Central memory CD8-positive, alpha-beta T cell (primary cell): ENCODE measurements around the gene KCNAB1.

ENCODE experiments used
- ATAC-seq: fragments of 150-1000 bp; cut with Tn5 transposase; replicated peaks from 2 replicates; pipeline ENCODE4 v1.10.0; 2022; ENCODE audit warnings: mild to moderate bottlenecking, moderate FRiP score, moderate number of reproducible peaks; ENCODE audit not compliant: poor library complexity, severe bottlenecking; ENCODE audit errors: extremely low read depth
- DNase-seq, 2 donors: peaks; one replicate each; pipeline ENCODE4 v3.0.0; 2021; ENCODE audit warnings: low spot score in 2 of 2
- H3K27ac Mint-ChIP-seq: one replicate; pipeline ENCODE4 v1.8.0; 2022; ENCODE audit warnings: low read depth, mild to moderate bottlenecking, moderate library complexity, mixed read lengths
- H3K27me3 Mint-ChIP-seq: one replicate; pipeline ENCODE4 v1.8.0; 2022; ENCODE audit warnings: mixed read lengths
- H3K36me3 Mint-ChIP-seq: one replicate; pipeline ENCODE4 v1.8.0; 2022; ENCODE audit warnings: mild to moderate bottlenecking, moderate library complexity, mixed read lengths; ENCODE audit not compliant: insufficient read depth
- H3K4me1 Mint-ChIP-seq: one replicate; pipeline ENCODE4 v1.8.0; 2022; ENCODE audit warnings: mixed read lengths
- H3K4me3 Mint-ChIP-seq: one replicate; pipeline ENCODE4 v1.8.0; 2022; ENCODE audit warnings: mild to moderate bottlenecking, moderate library complexity, mixed read lengths
- H3K9me3 Mint-ChIP-seq: one replicate; pipeline ENCODE4 v1.8.0; 2022; ENCODE audit warnings: mixed read lengths

The KCNAB1 gene

GRCh38 chr3:156432563-156432962, 312.2 kb downstream of the KCNAB1 start:
- ATAC-seq (no peak), DNase-seq (no peak)
- Mint-ChIP-seq H3K36me3 (no peaks in the 10 kb centered on the region), H3K27ac (no peak overlapping the region), H3K4me3 (no peak overlapping the region), H3K27me3 (peaks cover 23% of the 10 kb centered on the region), H3K9me3 (no peaks in the 10 kb centered on the region), H3K4me1 (no peaks in the 10 kb centered on the region)

GRCh38 chr3:156433138-156433537, 312.8 kb downstream of the KCNAB1 start:
- no peaks in the 10 kb centered on the region for H3K4me1 Mint-ChIP-seq
- H3K4me3 Mint-ChIP-seq = no peak overlapping the region
- peaks cover 23% of the 10 kb centered on the region for H3K27me3 Mint-ChIP-seq
- no peaks in the 10 kb centered on the region for H3K9me3 Mint-ChIP-seq
- H3K27ac Mint-ChIP-seq = no peak overlapping the region
- no peak for DNase-seq
- no peaks in the 10 kb centered on the region for H3K36me3 Mint-ChIP-seq
- ATAC-seq = no peak

- ATAC-seq = no peak
- H3K27ac Mint-ChIP-seq = no peak overlapping the region
Observed at GRCh38 chr3:156433910-156434309, 313.5 kb downstream of the KCNAB1 start.

GRCh38 chr3:156434921-156435320, 314.5 kb downstream of the KCNAB1 start:
- ATAC-seq = no peak
- Mint-ChIP-seq H3K36me3 (no peaks in the 10 kb centered on the region), H3K4me1 (no peaks in the 10 kb centered on the region), H3K9me3 (no peaks in the 10 kb centered on the region), H3K4me3 (no peak overlapping the region), H3K27me3 (peaks cover 31% of the 10 kb centered on the region), H3K27ac (no peak overlapping the region)
- DNase-seq = no peak

More at GRCh38 chr3:156433910-156434309, 313.5 kb downstream of the KCNAB1 start:
- H3K27me3 Mint-ChIP-seq = peaks cover 23% of the 10 kb centered on the region
- H3K36me3 Mint-ChIP-seq = no peaks in the 10 kb centered on the region
- no peak overlapping the region for H3K4me3 Mint-ChIP-seq
- H3K4me1 Mint-ChIP-seq = no peaks in the 10 kb centered on the region
- no peaks in the 10 kb centered on the region for H3K9me3 Mint-ChIP-seq
- DNase-seq = no peak

GRCh38 chr3:156443079-156443478, 322.7 kb downstream of the KCNAB1 start:
- no peak overlapping the region for H3K27ac Mint-ChIP-seq
- no peaks in the 10 kb centered on the region for H3K36me3 Mint-ChIP-seq
- H3K4me3 Mint-ChIP-seq = no peak overlapping the region
- peaks cover 20% of the 10 kb centered on the region for H3K27me3 Mint-ChIP-seq
- no peak for ATAC-seq
- DNase-seq = no peak
- no peaks in the 10 kb centered on the region for H3K9me3 Mint-ChIP-seq
- no peaks in the 10 kb centered on the region for H3K4me1 Mint-ChIP-seq

- H3K27ac Mint-ChIP-seq = no peak overlapping the region
Observed at GRCh38 chr3:156445117-156446090, 325.0 kb downstream of the KCNAB1 start.

GRCh38 chr3:156448300-156448699, 327.9 kb downstream of the KCNAB1 start:
- DNase-seq (peak in 1 of 2 donors; percentile 16), ATAC-seq (peak; percentile 62)
- H3K27me3 Mint-ChIP-seq = peaks cover 14% of the 10 kb centered on the region
- H3K36me3 Mint-ChIP-seq = no peaks in the 10 kb centered on the region
- no peaks in the 10 kb centered on the region for H3K4me1 Mint-ChIP-seq
- no peaks in the 10 kb centered on the region for H3K9me3 Mint-ChIP-seq
- H3K27ac Mint-ChIP-seq = no peak overlapping the region
- no peak overlapping the region for H3K4me3 Mint-ChIP-seq

More at GRCh38 chr3:156445117-156446090, 325.0 kb downstream of the KCNAB1 start:
- Mint-ChIP-seq H3K27me3 (peaks cover 9% of the 10 kb centered on the region), H3K4me3 (no peak overlapping the region), H3K36me3 (no peaks in the 10 kb centered on the region), H3K4me1 (no peaks in the 10 kb centered on the region), H3K9me3 (no peaks in the 10 kb centered on the region)
- no peak for ATAC-seq
- no peak for DNase-seq

GRCh38 chr3:156449710-156450574, 329.6 kb downstream of the KCNAB1 start:
- DNase-seq = no peak
- ATAC-seq = no peak
- no peaks in the 10 kb centered on the region for H3K4me1 Mint-ChIP-seq
- H3K36me3 Mint-ChIP-seq = no peaks in the 10 kb centered on the region
- no peak overlapping the region for H3K4me3 Mint-ChIP-seq
- no peak overlapping the region for H3K27ac Mint-ChIP-seq
- H3K9me3 Mint-ChIP-seq = no peaks in the 10 kb centered on the region
- H3K27me3 Mint-ChIP-seq = peaks cover 14% of the 10 kb centered on the region

GRCh38 chr3:156455839-156456238, 335.5 kb downstream of the KCNAB1 start:
- H3K4me3 Mint-ChIP-seq = no peak overlapping the region
- no peaks in the 10 kb centered on the region for H3K4me1 Mint-ChIP-seq
- H3K27me3 Mint-ChIP-seq = peaks cover 32% of the 10 kb centered on the region
- ATAC-seq (no peak), DNase-seq (no peak)
- H3K27ac Mint-ChIP-seq = no peak overlapping the region
- peaks cover 2% of the 10 kb centered on the region for H3K36me3 Mint-ChIP-seq
- no peaks in the 10 kb centered on the region for H3K9me3 Mint-ChIP-seq

- Mint-ChIP-seq H3K4me1 (no peaks in the 10 kb centered on the region), H3K9me3 (no peaks in the 10 kb centered on the region), H3K27ac (no peak overlapping the region), H3K4me3 (no peak overlapping the region), H3K36me3 (peaks cover 2% of the 10 kb centered on the region), H3K27me3 (peaks cover 36% of the 10 kb centered on the region)
- no peak for DNase-seq
- ATAC-seq = no peak
Observed at GRCh38 chr3:156456771-156457224, 336.4 kb downstream of the KCNAB1 start.

- H3K4me3 Mint-ChIP-seq = no peak overlapping the region
Observed at GRCh38 chr3:156459434-156459833, 339.1 kb downstream of the KCNAB1 start.

GRCh38 chr3:156460206-156460611, 339.8 kb downstream of the KCNAB1 start:
- peaks cover 2% of the 10 kb centered on the region for H3K36me3 Mint-ChIP-seq
- no peaks in the 10 kb centered on the region for H3K4me1 Mint-ChIP-seq
- H3K27ac Mint-ChIP-seq = no peak overlapping the region
- ATAC-seq = no peak
- no peak overlapping the region for H3K4me3 Mint-ChIP-seq
- no peak for DNase-seq
- no peaks in the 10 kb centered on the region for H3K9me3 Mint-ChIP-seq
- H3K27me3 Mint-ChIP-seq = peaks cover 43% of the 10 kb centered on the region

More at GRCh38 chr3:156459434-156459833, 339.1 kb downstream of the KCNAB1 start:
- Mint-ChIP-seq H3K27ac (no peak overlapping the region), H3K9me3 (no peaks in the 10 kb centered on the region), H3K36me3 (peaks cover 2% of the 10 kb centered on the region), H3K27me3 (peaks cover 40% of the 10 kb centered on the region), H3K4me1 (no peaks in the 10 kb centered on the region)
- DNase-seq = no peak
- ATAC-seq = no peak
